ENCODE data around the gene RANBP2. TPM values are rescaled to one million over a fixed set of nuclear protein-coding genes. Genes with fewer than 3 reads are reported as not detected.

RANBP2 gene
- total RNA-seq, 2 donors from 2014 or later = 58.0 to 79.3 TPM

DNA sequence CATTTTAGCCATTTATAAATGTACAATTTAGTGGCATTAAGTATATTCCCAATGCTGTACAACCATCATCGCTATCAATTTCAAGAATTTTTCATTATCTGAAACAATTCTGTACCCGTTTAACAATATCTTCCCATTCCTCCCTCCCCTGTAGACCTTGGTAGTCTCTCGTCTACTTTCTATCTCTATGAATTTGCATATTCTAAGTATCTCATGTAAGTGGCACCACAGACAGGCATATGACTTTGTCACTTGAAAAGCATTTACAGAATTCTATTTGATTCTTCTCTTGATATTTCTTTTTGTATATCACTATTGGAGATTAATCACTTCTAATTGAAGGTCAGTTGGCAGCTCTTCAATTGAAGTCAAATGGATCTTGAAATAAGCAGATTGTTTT, 115.3 kb downstream of the RANBP2 start:
- H3K4me1 Mint-ChIP-seq (ENCODE audit: low read depth in 2 of 2) = peaks cover 5 to 16% of the 10 kb centered on the region in 2 donors
- peak overlapping the region in 1 of 2 donors; percentile 51 for H3K27ac Mint-ChIP-seq
- DNase-seq (ENCODE audit: low spot score) (no peak), ATAC-seq (no peak)
- H3K9me3 Mint-ChIP-seq = no peaks in the 10 kb centered on the region
- H3K36me3 Mint-ChIP-seq = peaks cover 10% of the 10 kb centered on the region
- H3K4me3 Mint-ChIP-seq = peak overlapping the region; percentile 32
- no peaks in the 10 kb centered on the region for H3K27me3 Mint-ChIP-seq

DNA sequence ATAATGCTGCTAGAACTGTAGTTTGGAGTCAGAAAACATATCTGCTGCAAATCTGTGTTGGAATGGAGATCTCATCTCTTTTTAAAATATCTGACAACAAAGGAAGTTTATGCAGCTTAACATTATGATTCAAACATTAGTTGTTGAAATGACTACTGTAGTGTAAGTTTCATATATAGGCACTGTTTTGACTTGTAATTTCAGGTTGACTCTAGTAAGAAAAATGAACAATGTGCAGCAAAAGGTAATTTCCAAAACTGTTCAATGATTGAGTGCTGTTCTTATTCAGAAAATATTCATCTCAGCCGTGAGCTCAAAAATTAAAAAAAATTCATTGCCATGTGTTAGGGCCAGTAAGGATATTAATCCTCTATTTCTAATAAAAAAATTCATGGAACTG, 115.8 kb downstream of the RANBP2 start:
- Mint-ChIP-seq H3K27me3 (no peaks in the 10 kb centered on the region), H3K4me1 (ENCODE audit: low read depth in 2 of 2) (peaks cover 5 to 16% of the 10 kb centered on the region in 2 donors), H3K9me3 (no peaks in the 10 kb centered on the region), H3K4me3 (peak overlapping the region; percentile 32), H3K36me3 (peaks cover 14% of the 10 kb centered on the region), H3K27ac (peak overlapping the region in 1 of 2 donors; percentile 51)
- no peak for DNase-seq (ENCODE audit: low spot score)
- no peak for ATAC-seq

Other genes with a start within 250 kb of the RANBP2 start
- gene LIMS1, start 185.0 kb upstream of the RANBP2 start, total RNA-seq = 10 to 100 TPM; 38.7 to 44.7 TPM
- gene CCDC138, start 67.3 kb downstream of the RANBP2 start, total RNA-seq = 10 to 100 TPM in 1 of 2 donors, 1 to 10 TPM in 1; 7.7 to 15.8 TPM

Data from natural killer cell treated with Interleukin-12 subunit alpha and Interleukin-12 subunit beta and Interleukin-15 and Interleukin-18, amount 100 ng/mL, for 72 hours (primary cell).